GM19023 (cell line): ENCODE data around the gene SPHKAP.
A peak's percentile ranks its signal among the peaks of the same experiment; 100 is the strongest.
"Not testable (repeated sequence)": the region's sequence is repeated elsewhere in the genome, so short reads cannot be mapped to it uniquely, and the experiment has no call there.

Experiments
- ATAC-seq: cut with Tn5 transposase; IDR thresholded peaks from one replicate; pipeline ENCODE4 v1.9.1; 2021; ENCODE audit warnings: mild to moderate bottlenecking, moderate library complexity; ENCODE audit not compliant: unreplicated experiment

Gene SPHKAP, protein sequence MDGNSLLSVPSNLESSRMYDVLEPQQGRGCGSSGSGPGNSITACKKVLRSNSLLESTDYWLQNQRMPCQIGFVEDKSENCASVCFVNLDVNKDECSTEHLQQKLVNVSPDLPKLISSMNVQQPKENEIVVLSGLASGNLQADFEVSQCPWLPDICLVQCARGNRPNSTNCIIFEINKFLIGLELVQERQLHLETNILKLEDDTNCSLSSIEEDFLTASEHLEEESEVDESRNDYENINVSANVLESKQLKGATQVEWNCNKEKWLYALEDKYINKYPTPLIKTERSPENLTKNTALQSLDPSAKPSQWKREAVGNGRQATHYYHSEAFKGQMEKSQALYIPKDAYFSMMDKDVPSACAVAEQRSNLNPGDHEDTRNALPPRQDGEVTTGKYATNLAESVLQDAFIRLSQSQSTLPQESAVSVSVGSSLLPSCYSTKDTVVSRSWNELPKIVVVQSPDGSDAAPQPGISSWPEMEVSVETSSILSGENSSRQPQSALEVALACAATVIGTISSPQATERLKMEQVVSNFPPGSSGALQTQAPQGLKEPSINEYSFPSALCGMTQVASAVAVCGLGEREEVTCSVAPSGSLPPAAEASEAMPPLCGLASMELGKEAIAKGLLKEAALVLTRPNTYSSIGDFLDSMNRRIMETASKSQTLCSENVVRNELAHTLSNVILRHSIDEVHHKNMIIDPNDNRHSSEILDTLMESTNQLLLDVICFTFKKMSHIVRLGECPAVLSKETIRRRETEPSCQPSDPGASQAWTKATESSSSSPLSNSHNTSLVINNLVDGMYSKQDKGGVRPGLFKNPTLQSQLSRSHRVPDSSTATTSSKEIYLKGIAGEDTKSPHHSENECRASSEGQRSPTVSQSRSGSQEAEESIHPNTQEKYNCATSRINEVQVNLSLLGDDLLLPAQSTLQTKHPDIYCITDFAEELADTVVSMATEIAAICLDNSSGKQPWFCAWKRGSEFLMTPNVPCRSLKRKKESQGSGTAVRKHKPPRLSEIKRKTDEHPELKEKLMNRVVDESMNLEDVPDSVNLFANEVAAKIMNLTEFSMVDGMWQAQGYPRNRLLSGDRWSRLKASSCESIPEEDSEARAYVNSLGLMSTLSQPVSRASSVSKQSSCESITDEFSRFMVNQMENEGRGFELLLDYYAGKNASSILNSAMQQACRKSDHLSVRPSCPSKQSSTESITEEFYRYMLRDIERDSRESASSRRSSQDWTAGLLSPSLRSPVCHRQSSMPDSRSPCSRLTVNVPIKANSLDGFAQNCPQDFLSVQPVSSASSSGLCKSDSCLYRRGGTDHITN (N-terminal part only)

DNA sequence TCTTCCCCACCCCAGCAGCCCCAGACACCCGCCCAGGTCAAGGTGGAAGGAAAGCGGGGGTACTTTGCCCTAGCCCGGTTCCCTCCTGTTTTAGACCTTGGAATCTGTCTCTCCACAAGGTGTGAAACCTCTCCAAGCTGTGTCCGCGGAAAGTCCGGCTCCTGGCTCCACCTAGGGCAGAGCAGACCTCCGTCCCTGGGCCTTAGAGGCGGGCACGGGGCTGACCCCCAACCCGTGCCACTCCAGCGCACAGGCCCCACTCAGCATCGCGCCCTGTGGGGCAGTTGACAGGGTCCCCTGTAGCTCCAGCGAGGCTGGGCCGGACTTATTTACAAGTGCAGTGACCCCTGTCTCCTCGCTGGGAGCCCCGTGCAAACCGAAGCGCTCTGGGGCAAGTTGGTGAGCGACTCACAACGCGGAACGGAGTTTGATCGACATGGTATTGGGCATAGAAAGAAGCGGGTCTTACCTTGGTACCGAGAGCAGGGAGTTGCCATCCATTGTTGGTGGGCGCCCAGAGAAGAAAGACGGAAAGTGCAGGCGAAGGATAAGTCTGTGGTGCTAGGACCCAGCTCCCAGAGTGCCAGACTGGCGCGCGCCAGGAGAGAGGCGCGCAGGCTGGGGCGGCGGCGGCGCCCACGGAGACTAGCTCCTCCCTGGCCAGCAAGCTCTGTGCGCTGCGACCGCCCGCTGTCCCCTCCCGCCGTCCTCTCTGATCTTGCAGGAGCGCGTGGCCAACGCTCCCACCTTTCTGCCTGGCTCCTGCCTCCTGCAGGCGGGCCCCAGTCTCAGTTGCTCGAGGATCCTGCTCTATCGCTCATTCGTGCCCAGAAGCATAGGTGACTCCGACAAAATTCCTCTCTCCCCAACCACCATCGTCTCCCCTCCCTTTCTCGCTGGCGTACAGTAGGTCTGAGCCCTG is at the start of gene SPHKAP:
TSS of gene SPHKAP (minus strand) at position 590 of the 922 bp plus-strand sequence. CDS start at position 501, 89 bp downstream.
- ATAC-seq = no peak

DNA sequence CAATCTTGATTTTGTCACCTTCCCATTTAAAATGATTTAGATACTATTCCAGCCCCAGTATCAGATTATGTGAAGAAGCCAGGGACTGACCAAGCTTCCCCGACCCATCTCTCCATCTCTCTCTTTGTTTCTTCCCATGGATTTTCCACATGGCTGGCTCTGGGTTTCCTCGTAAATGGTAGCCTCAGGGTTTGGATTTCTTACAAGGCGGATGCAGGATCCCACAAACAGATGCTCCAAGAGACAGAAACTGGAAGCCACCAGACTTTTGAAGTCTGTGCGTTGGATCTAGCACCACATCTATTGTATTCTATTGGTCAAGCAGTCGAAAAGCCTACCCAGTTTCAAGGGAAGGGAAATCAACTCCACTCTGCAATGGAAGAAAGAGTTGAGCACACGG is 46.0 kb upstream of the SPHKAP start:
- ATAC-seq = no peak

DNA sequence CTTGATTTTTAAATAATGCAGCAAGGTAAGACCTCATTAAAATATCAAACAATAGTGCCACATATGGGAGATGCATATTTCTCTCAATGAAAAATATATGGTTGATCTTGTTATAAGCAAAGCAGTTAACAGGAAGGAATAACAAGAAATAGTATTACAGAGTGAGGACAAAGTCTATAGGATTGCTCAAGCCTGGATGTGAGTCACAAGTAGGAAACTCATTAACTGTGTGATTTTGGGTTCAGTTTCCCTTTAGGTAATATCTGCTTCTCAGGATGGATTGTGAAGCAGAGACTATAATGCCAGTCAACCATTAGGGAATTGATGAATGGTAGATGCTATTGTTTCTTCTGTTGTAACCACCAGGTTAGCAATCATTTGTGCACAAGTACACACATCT is 42.9 kb upstream of the SPHKAP start:
- ATAC-seq = no peak

DNA sequence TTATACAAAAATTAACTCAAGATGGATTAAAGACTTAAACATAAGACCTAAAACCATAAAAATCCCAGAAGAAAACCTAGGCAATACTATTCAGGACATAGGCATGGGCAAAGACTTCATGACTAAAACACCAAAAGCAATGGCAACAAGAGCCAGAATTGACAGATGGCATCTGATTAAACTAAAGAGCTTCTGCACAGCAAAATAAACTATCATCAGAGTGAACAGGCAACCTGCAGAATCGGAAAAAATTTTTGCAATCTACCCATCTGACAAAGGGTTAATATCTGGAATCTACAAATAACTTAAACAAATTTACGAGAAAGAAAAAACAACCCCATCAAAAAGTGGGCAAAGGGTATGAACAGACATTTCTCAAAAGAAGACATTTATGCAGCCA is 37.1 kb upstream of the SPHKAP start:
- ATAC-seq = not testable (repeated sequence)

DNA sequence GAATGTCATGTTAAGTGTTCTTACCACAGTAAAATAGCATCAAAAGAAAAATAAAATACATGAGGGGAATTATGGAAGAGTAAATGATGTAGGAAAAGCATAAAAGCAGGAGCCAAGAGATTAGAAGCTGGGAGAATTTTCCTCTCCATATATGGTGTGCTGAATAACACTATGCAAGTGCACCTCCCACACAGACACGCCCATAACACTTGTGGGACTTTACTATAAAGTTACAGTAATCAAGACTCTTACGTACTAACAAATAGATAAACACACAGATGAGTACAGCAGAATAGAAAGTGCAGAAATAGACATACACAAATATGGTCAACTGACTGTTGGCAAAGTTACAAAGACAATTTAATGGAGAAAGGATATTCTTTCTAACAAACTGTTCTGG is 16.0 kb upstream of the SPHKAP start:
- no peak for ATAC-seq

DNA sequence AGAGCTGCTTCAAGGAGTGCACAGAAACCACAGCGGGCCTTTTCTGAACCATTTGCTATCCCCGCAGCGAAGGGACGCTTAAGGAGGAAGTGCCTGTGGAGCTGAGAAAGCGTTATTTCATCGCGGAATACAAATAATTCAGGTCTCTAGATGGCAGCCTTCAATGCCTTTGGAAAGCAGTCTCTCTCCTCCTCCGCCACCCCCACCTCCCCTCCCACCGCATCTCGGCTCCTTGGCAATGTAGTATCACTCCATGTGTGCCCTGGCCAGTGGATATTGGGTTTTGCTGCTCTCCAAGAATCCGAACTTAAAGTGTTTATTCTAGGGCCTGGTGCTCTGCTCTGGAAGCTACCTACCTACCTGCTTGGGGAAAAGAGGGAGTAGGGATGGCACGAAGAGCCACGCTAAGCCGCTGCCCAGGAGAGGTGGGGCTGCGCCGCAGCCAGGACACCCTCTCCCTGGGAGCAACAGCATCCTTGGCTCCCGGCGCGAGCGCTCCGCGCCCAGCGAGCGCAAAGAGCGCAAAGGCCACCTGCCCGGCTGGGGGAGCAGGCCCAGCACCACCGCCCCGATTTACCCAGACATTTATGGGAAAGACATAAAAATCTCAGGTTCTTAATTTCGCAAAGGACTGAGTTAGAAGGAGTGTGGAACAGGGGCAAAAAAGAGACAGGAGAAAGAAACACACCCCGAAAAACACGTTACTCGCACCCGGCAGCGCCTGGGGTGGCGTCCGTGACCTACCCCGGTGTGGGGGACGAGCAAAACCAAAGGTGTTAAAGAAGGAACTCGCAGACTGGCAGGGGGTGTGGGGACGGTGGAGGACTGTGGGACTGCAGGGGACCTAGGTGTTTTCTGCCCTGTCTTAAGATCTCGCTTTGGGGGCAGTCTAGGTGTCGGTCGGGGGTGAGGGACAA is 1.0 kb downstream of the SPHKAP start:
- ATAC-seq = no peak

DNA sequence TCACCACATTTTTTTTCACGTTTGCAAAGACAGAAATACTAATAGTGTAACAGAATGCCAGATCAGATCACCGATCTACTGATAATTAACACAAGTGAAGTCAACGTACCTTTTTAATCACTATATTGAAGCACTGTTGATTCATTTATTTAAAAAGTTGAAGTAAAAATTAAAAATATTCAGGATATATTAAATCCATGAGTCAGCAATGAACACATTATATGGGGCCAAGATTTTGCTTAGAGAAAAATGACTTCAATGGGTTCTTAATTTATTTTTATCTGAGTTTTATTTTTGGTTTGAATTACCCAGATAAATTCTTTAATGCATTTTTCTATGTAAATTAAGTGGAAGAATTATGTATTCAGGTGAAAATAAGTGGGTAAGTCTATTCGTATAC is 14.2 kb downstream of the SPHKAP start:
- ATAC-seq = no peak

DNA sequence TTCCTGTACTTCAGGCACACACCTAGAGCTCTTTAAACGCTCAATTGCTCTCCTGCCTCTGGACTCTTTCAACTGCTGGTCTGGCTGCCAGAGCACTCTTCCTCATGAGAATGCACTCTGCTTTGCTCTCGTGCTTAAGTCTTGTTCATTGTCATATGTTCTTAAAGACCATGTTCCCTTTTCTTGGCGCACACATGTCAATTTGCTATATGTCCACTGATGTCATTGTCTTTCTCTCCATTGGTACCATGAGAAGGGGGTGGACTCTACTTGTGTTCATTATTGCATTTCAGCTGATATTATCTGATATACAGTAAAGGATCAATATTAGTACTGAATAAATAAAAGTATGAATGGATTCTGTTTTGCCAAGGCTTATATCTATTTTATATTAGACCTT is 16.8 kb downstream of the SPHKAP start:
- ATAC-seq = no peak

DNA sequence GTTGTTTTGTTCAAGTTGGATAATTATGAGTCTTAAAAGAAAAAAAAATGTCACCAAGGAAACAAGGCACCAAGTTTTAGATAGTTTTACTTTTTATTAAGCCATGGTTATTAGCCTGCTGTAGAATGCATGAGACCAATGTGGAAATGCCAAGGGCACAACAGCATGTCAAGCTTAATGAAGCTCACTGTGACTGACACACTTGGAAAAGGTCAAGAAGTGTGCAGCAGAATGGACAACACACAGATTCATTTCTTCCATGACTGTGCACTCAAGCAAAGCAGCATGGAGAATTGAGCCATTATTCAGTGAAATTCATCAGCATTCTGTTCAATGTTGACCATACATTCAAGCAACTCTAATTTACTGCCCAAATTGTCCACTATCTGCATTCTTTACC is 23.6 kb downstream of the SPHKAP start:
- no peak for ATAC-seq

DNA sequence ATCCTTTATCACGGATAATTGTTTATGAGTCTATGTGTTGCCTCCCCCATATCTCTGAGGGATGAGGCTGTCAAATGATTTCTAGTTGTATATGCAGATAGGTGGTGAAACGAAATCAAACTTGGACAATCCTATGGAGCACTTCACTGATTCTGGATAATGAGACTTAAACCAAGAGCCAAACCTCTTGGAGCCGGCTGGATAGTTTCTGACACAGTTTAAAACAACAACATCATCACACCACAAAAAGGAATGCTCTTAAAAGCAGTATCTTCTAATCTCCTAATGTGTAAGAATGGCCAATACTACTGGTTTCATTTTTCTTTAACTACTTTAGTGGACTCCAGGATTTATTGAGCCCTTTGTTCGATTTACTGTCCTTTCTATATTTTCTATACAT is 36.5 kb downstream of the SPHKAP start:
- no peak for ATAC-seq

DNA sequence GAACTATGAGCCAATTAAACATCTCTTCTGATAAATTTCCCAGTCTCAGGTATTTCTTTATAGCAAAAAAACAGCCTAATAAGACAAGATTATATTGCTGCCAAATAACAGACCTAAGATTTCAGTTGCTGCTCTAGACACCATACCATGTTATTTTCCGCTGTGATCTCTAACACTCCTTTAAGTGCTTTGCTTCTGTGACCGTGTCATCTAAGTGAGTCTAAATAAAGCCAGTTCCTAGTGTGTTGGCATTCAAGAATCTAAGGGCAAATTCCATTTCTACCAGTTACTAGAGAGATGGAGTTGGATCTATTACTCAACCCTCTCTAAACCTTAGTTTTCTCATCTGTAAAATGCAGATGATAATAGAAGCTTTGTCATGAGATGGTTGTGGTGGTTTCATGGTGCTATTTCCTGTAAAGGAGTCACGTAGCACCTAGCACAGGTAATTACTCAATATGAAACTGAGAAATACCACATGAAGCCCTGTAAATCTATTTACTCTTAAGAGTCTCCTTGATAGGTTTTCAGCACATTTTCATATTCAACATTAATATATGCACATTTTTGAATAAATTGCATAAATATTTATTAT is 40.5 kb downstream of the SPHKAP start:
- peak; percentile 72 for ATAC-seq

DNA sequence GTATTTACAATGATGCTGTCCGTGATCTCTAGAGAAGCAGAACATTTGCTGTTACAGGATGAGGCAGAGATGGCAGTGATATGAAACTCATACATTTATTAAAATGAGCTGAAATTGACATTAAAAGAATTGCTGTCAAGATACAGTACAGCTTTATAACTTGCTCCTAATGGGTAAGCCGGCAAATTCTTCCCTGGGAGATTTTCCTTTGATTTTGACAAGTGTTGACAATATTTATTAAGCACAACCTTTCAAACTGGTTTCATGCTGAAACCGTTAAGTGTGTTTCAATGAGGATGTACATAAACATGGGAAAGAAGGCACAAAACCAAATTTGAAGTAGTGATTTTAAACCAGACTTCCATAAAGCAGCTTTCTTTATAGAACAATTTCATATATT is 45.5 kb downstream of the SPHKAP start:
- ATAC-seq = no peak

DNA sequence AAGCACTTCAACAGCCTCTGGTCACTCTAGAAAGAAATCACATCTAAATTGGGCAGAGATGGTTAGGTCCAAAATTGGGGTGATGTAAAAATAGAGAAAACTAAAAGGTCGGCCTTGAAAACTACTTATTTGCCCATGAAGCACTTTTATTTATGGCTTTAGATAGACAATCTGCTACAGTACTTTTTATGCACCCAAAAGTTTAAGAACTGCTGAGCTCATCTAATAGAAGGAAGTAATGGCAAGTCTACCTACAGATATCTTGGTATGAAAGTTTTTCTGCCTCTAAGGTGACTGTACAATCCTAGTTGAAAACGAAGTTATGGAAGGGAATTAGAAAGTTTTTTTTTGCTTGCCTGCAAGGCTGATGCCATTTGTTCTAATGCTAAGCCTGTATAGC is 46.2 kb downstream of the SPHKAP start:
- ATAC-seq = no peak

DNA sequence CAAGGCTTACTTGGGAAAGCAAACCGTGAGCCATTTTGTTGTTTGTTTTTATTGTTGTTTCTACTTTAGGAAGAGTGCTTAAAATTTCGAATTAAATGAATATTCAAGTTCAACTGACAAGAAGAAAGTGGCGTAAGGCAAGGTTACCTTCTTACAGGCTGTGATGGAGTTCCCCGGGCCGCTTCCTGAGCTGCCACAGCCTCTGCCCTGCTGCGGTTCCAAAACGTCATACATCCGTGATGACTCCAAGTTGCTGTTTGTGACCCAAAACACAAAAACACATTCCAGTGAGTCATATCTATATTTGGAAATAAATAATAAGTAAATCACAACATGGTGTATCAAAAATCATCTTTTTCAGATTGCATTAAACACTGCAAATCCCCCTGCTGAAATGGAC is 49.7 kb downstream of the SPHKAP start:
- no peak for ATAC-seq

DNA sequence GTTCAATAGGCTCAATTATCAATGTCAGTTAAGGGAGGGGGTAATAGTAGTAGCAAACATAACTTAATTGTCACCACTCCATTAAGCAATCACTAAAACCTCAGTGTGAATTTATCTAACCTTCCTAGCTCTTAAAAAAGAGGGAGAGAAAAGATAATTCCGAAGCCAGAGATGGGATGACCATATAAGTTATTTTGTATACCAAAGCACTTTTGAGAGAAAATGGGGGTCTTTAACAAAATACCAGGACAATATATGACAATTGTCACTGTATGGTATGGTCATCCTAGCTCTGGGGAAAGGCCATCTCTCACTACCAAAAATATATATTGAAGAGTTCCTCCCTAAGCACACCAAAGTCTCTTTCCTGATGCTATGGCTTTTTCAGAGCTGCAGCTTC is 55.1 kb downstream of the SPHKAP start:
- ATAC-seq = no peak

DNA sequence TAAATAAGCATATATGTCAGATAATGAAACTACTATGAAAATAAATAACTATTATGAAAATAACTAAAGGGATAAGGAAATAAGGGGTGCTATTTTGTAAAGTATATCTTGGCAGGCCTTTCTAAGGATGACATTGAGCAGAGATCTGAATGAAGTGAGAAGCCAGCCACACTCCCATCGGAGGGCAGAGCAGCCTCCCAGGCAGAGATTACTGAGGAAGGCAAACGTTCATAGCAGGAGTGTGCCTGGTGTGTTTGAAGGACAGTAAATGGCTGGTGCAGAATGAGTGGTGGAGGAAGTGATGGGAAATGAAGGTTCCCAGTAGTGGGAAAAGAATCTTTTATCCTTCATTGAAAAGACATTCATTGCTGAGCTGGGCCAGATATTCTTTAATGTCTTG is 62.5 kb downstream of the SPHKAP start:
- ATAC-seq = no peak

DNA sequence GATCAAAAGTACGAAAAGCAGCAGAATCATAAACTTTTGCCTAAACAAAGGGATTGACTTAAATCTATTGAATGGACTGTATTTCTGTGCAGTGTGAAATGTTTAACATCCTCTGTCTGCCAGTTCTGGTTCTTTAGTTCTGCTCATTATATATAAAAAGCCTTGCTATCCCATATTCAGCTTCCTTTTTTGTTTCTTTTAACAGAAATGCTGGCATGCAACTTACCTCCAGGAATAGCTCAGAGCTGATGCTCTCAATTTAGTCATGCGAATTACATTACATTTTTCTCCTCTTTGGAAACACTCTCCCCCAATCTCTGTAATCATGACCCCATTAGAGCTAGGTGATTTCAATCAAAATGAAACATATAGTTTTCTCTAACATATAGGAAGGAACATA is 73.6 kb downstream of the SPHKAP start:
- ATAC-seq = no peak

DNA sequence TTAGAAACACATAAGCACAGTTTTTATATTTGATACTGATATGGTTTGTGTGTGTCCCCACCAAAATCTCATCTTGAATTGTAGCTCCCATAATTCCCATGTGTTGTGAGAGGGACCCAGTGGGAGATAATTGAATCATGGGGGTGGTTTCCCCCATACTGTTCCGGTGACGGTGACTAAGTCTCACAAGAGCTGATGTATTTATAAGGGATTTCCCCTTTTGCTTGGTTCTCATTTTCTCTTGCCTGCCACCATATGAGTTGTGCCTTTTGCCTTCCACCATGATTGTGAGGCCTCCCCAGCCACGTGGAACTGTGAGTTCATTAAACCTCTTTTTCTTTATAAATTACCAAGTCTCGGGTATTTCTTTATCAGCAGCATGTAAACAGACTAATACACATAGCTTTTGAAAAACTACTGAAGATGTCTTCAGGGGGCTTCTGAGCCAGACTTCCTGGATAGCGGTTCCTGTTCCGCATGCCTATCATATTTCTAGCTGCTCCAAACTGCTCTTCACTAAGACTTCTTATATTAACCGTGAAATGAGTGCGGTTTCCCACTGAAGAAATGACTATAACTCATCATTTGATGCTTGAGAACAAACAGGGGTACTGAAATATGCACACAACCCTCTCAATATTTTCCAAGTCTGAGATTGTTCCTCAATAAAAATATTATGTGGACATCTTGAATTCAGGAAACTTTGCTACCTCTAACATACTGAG is 75.8 kb downstream of the SPHKAP start:
- ATAC-seq = no peak
